GM23338 (cell line): ENCODE results near the gene MINAR1.

Source experiments
- CREB1 ChIP-seq: fragments of 250-450 bp; sonication (Bioruptor Pico); IDR thresholded peaks from 2 replicates; pipeline ENCODE4 v1.5.0; 2020; ENCODE audit warnings: low read depth, mild to moderate bottlenecking, moderate library complexity
- EZH2 ChIP-seq: fragments of 200-600 bp; sonication (generic); IDR thresholded peaks from one replicate; pipeline ENCODE4 v1.8.0; 2017; ENCODE audit warnings: antibody characterized with exemption, mild to moderate bottlenecking, low read depth; ENCODE audit not compliant: unreplicated experiment
- EZH2phosphoT487 ChIP-seq: fragments of 200-600 bp; sonication (generic); IDR thresholded peaks from one replicate; pipeline ENCODE4 v1.8.1; 2018; ENCODE audit warnings: antibody characterized with exemption; ENCODE audit not compliant: unreplicated experiment
- JUNB ChIP-seq: IDR thresholded peaks from one replicate; pipeline ENCODE4 v1.6.1; 2016; ENCODE audit warnings: antibody characterized with exemption; ENCODE audit not compliant: unreplicated experiment
- POLR2AphosphoS5 ChIP-seq: IDR thresholded peaks from 2 replicates; pipeline ENCODE4 v1.6.1; 2016; ENCODE audit warnings: antibody characterized with exemption, low read depth
- ZNF114 ChIP-seq: fragments of 250-450 bp; sonication (Bioruptor Pico); IDR thresholded peaks from 2 replicates; pipeline ENCODE4 v1.5.0; 2020; ENCODE audit warnings: mild to moderate bottlenecking, moderate library complexity
- ZNF331 ChIP-seq: fragments of 250-450 bp; sonication (Bioruptor Pico); IDR thresholded peaks from 2 replicates; pipeline ENCODE4 v1.5.0; 2020; ENCODE audit warnings: low read depth, mild to moderate bottlenecking, moderate library complexity
- TF ChIP-seq, protein P1 (sequence below), 2 experiments: fragments of 200-600 bp in 1 of 2; sonication (generic) in 1 of 2; conservative IDR thresholded peaks; 2 replicates each; pipeline versions ENCODE4 v1.5.1 to v1.6.1; 2016 to 2017; ENCODE audit warnings: antibody characterized with exemption in 2 of 2, low read depth in 2 of 2, mild to moderate bottlenecking in 2 of 2, moderate library complexity in 1 of 2
- TF ChIP-seq, protein P2 (sequence below): IDR thresholded peaks from one replicate; pipeline ENCODE4 v1.6.1; 2018; ENCODE audit warnings: antibody characterized with exemption; ENCODE audit not compliant: unreplicated experiment
- TF ChIP-seq, protein P3 (sequence below): IDR thresholded peaks from 2 replicates; pipeline ENCODE4 v1.6.1; 2016; ENCODE audit warnings: antibody characterized with exemption
- TF ChIP-seq, protein P4 (sequence below): fragments of 250-450 bp; sonication (Bioruptor Pico); IDR thresholded peaks from 2 replicates; pipeline ENCODE4 v1.5.0; 2020; ENCODE audit warnings: mild to moderate bottlenecking, moderate library complexity

DNA sequence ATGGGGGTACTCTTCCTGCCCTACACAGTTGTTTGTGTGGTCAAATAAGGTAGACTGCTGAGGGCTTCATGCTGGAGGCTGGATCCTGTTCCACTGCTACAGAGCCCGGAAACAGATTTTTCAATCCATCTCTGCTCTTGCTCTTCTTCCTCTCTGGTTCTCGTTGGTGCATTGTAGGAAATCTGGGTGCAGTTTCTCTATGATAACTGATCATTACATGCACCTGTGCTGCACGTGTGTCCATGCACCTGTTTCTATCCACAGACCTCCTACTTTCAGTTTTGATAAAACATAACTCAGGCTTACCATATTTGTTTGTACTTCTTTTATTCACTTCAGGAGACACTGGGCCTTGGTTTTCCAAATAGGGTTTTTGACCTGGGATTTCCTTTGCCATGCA is 21.3 kb downstream of the MINAR1 start:
- TF ChIP-seq, protein P1, sequence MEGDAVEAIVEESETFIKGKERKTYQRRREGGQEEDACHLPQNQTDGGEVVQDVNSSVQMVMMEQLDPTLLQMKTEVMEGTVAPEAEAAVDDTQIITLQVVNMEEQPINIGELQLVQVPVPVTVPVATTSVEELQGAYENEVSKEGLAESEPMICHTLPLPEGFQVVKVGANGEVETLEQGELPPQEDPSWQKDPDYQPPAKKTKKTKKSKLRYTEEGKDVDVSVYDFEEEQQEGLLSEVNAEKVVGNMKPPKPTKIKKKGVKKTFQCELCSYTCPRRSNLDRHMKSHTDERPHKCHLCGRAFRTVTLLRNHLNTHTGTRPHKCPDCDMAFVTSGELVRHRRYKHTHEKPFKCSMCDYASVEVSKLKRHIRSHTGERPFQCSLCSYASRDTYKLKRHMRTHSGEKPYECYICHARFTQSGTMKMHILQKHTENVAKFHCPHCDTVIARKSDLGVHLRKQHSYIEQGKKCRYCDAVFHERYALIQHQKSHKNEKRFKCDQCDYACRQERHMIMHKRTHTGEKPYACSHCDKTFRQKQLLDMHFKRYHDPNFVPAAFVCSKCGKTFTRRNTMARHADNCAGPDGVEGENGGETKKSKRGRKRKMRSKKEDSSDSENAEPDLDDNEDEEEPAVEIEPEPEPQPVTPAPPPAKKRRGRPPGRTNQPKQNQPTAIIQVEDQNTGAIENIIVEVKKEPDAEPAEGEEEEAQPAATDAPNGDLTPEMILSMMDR (conservative IDR thresholded peaks at IDR 0.05; ENCODE audit: low read depth in 2 of 2) = no peak
- TF ChIP-seq POLR2AphosphoS5 = no peak
- no peak for TF ChIP-seq EZH2phosphoT487
- TF ChIP-seq ZNF331 = no peak
- TF ChIP-seq, protein P2, sequence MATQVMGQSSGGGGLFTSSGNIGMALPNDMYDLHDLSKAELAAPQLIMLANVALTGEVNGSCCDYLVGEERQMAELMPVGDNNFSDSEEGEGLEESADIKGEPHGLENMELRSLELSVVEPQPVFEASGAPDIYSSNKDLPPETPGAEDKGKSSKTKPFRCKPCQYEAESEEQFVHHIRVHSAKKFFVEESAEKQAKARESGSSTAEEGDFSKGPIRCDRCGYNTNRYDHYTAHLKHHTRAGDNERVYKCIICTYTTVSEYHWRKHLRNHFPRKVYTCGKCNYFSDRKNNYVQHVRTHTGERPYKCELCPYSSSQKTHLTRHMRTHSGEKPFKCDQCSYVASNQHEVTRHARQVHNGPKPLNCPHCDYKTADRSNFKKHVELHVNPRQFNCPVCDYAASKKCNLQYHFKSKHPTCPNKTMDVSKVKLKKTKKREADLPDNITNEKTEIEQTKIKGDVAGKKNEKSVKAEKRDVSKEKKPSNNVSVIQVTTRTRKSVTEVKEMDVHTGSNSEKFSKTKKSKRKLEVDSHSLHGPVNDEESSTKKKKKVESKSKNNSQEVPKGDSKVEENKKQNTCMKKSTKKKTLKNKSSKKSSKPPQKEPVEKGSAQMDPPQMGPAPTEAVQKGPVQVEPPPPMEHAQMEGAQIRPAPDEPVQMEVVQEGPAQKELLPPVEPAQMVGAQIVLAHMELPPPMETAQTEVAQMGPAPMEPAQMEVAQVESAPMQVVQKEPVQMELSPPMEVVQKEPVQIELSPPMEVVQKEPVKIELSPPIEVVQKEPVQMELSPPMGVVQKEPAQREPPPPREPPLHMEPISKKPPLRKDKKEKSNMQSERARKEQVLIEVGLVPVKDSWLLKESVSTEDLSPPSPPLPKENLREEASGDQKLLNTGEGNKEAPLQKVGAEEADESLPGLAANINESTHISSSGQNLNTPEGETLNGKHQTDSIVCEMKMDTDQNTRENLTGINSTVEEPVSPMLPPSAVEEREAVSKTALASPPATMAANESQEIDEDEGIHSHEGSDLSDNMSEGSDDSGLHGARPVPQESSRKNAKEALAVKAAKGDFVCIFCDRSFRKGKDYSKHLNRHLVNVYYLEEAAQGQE = no peak
- TF ChIP-seq ZNF114 (CRISPR knock-in tag) = no peak
- TF ChIP-seq, protein P3, sequence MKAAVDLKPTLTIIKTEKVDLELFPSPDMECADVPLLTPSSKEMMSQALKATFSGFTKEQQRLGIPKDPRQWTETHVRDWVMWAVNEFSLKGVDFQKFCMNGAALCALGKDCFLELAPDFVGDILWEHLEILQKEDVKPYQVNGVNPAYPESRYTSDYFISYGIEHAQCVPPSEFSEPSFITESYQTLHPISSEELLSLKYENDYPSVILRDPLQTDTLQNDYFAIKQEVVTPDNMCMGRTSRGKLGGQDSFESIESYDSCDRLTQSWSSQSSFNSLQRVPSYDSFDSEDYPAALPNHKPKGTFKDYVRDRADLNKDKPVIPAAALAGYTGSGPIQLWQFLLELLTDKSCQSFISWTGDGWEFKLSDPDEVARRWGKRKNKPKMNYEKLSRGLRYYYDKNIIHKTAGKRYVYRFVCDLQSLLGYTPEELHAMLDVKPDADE = no peak
- TF ChIP-seq CREB1 (CRISPR knock-in tag) = no peak
- TF ChIP-seq EZH2 = no peak
- TF ChIP-seq JUNB = no peak
- TF ChIP-seq, protein P4, sequence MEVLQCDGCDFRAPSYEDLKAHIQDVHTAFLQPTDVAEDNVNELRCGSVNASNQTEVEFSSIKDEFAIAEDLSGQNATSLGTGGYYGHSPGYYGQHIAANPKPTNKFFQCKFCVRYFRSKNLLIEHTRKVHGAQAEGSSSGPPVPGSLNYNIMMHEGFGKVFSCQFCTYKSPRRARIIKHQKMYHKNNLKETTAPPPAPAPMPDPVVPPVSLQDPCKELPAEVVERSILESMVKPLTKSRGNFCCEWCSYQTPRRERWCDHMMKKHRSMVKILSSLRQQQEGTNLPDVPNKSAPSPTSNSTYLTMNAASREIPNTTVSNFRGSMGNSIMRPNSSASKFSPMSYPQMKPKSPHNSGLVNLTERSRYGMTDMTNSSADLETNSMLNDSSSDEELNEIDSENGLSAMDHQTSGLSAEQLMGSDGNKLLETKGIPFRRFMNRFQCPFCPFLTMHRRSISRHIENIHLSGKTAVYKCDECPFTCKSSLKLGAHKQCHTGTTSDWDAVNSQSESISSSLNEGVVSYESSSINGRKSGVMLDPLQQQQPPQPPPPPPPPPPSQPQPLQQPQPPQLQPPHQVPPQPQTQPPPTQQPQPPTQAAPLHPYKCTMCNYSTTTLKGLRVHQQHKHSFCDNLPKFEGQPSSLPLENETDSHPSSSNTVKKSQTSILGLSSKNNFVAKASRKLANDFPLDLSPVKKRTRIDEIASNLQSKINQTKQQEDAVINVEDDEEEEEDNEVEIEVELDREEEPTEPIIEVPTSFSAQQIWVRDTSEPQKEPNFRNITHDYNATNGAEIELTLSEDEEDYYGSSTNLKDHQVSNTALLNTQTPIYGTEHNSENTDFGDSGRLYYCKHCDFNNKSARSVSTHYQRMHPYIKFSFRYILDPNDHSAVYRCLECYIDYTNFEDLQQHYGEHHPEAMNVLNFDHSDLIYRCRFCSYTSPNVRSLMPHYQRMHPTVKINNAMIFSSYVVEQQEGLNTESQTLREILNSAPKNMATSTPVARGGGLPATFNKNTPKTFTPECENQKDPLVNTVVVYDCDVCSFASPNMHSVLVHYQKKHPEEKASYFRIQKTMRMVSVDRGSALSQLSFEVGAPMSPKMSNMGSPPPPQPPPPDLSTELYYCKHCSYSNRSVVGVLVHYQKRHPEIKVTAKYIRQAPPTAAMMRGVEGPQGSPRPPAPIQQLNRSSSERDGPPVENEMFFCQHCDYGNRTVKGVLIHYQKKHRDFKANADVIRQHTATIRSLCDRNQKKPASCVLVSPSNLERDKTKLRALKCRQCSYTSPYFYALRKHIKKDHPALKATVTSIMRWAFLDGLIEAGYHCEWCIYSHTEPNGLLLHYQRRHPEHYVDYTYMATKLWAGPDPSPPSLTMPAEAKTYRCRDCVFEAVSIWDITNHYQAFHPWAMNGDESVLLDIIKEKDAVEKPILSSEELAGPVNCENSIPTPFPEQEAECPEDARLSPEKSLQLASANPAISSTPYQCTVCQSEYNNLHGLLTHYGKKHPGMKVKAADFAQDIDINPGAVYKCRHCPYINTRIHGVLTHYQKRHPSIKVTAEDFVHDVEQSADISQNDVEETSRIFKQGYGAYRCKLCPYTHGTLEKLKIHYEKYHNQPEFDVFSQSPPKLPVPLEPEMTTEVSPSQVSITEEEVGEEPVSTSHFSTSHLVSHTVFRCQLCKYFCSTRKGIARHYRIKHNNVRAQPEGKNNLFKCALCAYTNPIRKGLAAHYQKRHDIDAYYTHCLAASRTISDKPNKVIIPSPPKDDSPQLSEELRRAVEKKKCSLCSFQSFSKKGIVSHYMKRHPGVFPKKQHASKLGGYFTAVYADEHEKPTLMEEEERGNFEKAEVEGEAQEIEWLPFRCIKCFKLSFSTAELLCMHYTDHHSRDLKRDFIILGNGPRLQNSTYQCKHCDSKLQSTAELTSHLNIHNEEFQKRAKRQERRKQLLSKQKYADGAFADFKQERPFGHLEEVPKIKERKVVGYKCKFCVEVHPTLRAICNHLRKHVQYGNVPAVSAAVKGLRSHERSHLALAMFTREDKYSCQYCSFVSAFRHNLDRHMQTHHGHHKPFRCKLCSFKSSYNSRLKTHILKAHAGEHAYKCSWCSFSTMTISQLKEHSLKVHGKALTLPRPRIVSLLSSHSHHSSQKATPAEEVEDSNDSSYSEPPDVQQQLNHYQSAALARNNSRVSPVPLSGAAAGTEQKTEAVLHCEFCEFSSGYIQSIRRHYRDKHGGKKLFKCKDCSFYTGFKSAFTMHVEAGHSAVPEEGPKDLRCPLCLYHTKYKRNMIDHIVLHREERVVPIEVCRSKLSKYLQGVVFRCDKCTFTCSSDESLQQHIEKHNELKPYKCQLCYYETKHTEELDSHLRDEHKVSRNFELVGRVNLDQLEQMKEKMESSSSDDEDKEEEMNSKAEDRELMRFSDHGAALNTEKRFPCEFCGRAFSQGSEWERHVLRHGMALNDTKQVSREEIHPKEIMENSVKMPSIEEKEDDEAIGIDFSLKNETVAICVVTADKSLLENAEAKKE = no peak
